Measurements from ENCODE around the gene C16orf87. TPM values are rescaled to one million over a fixed set of nuclear protein-coding genes. Genes with fewer than 3 reads are reported as not detected.

C16orf87 gene
- total RNA-seq, 1 donor from 2014 or later: 5.3 TPM

GRCh38 chr16:46828943-46829342 lies 2.0 kb downstream of the C16orf87 start:
- no peak for FAIRE-seq
- no peak for TF ChIP-seq CTCF (IDR thresholded peaks at IDR 0.05; ENCODE audit: insufficient read depth, low read length, severe bottlenecking)
- no peak overlapping the region for H3K4me3 ChIP-seq (ENCODE audit: low read depth, low read length)
- no peaks in the 10 kb centered on the region for H3K27me3 ChIP-seq (ENCODE audit: control insufficient read depth, insufficient read depth, low read length)
- DNase-seq (ENCODE audit: low read depth): no peak
- no peaks in the 10 kb centered on the region for H3K36me3 ChIP-seq (ENCODE audit: control insufficient read depth, insufficient read depth, low read length)

- DNase-seq (ENCODE audit: low read depth) (no peak), FAIRE-seq (no peak)
- Histone ChIP-seq H3K4me3 (ENCODE audit: low read depth, low read length) (no peak overlapping the region), H3K36me3 (ENCODE audit: control insufficient read depth, insufficient read depth, low read length) (no peaks in the 10 kb centered on the region), H3K27me3 (ENCODE audit: control insufficient read depth, insufficient read depth, low read length) (no peaks in the 10 kb centered on the region)
- no peak for TF ChIP-seq CTCF (IDR thresholded peaks at IDR 0.05; ENCODE audit: insufficient read depth, low read length, severe bottlenecking)
Observed at GRCh38 chr16:46828292-46828691, 2.7 kb downstream of the C16orf87 start.

- Histone ChIP-seq H3K36me3 (ENCODE audit: control insufficient read depth, insufficient read depth, low read length) (no peaks in the 10 kb centered on the region), H3K4me3 (ENCODE audit: low read depth, low read length) (no peak overlapping the region), H3K27me3 (ENCODE audit: control insufficient read depth, insufficient read depth, low read length) (no peaks in the 10 kb centered on the region)
- FAIRE-seq: no peak
- no peak for TF ChIP-seq CTCF (IDR thresholded peaks at IDR 0.05; ENCODE audit: insufficient read depth, low read length, severe bottlenecking)
- DNase-seq (ENCODE audit: low read depth): peak; percentile 33
Observed at GRCh38 chr16:46826631-46827030, 4.3 kb downstream of the C16orf87 start.

- Histone ChIP-seq H3K4me3 (ENCODE audit: low read depth, low read length) (no peak overlapping the region), H3K36me3 (ENCODE audit: control insufficient read depth, insufficient read depth, low read length) (no peaks in the 10 kb centered on the region), H3K27me3 (ENCODE audit: control insufficient read depth, insufficient read depth, low read length) (no peaks in the 10 kb centered on the region)
- FAIRE-seq: no peak
- TF ChIP-seq CTCF (IDR thresholded peaks at IDR 0.05; ENCODE audit: insufficient read depth, low read length, severe bottlenecking): no peak
- no peak for DNase-seq (ENCODE audit: low read depth)
Observed at GRCh38 chr16:46822270-46822669, 8.7 kb downstream of the C16orf87 start.

- H3K4me3 ChIP-seq (ENCODE audit: low read depth, low read length): no peak overlapping the region
- no peaks in the 10 kb centered on the region for H3K27me3 ChIP-seq (ENCODE audit: control insufficient read depth, insufficient read depth, low read length)
- H3K36me3 ChIP-seq (ENCODE audit: control insufficient read depth, insufficient read depth, low read length): no peaks in the 10 kb centered on the region
- DNase-seq (ENCODE audit: low read depth) (no peak), FAIRE-seq (no peak)
- no peak for TF ChIP-seq CTCF (IDR thresholded peaks at IDR 0.05; ENCODE audit: insufficient read depth, low read length, severe bottlenecking)
Observed at GRCh38 chr16:46817961-46818360, 13.0 kb downstream of the C16orf87 start.

- H3K27me3 ChIP-seq (ENCODE audit: control insufficient read depth, insufficient read depth, low read length): no peaks in the 10 kb centered on the region
- FAIRE-seq: no peak
- no peak overlapping the region for H3K4me3 ChIP-seq (ENCODE audit: low read depth, low read length)
- DNase-seq (ENCODE audit: low read depth): no peak
- H3K36me3 ChIP-seq (ENCODE audit: control insufficient read depth, insufficient read depth, low read length): no peaks in the 10 kb centered on the region
- TF ChIP-seq CTCF (IDR thresholded peaks at IDR 0.05; ENCODE audit: insufficient read depth, low read length, severe bottlenecking): no peak
Observed at GRCh38 chr16:46814790-46815189, 16.2 kb downstream of the C16orf87 start.
